K562 (cell line): ENCODE results near the gene DGAT2L6. TPM values are rescaled to one million over a fixed set of nuclear protein-coding genes. Genes with fewer than 3 reads are reported as not detected.
A peak's percentile ranks its signal among the peaks of the same experiment; 100 is the strongest.

Experiments
- ATAC-seq: fragments of 200-7000 bp; cut with Tn5 transposase; 3 replicates; pipeline ENCODE4 v1.9.1; 2020; ENCODE audit warnings: moderate library complexity
- BruUV-seq: library from RNA; stranded (reverse); fragments of 400-500 nt; replicated peaks from 2 replicates; lab custom pipeline; 2021; lab: Mats Ljungman, UMichigan
- CTCF ChIA-PET: fragments of 300-600 bp; formaldehyde crosslinking; extraction: SDS; loops from one replicate; lab custom pipeline; 2021; ENCODE audit warnings: low intra/inter-chr PET ratio; lab: Yijun Ruan, JAX
- POLR2A ChIA-PET: fragments of 300-600, 350-650 bp; sonication (Branson Sonifier 250); formaldehyde crosslinking; extraction: SDS; loops from one replicate; lab custom pipeline; 2021; ENCODE audit warnings: antibody characterized with exemption, inconsistent platforms; lab: Yijun Ruan, JAX
- DNase-seq, 4 experiments: peaks; one replicate each; pipeline versions ENCODE4 v3.0.0 to v3.0.0-alpha.2; 2011 to 2018; ENCODE audit warnings: low spot score in 3 of 4, mixed read lengths in 3 of 4; ENCODE audit errors: extremely low read depth in 1 of 4
- FAIRE-seq: peaks from 2 replicates; lab custom pipeline; 2011; peaks lifted over from hg19 to GRCh38; lab: Jason Lieb, UNC
- H2AFZ ChIP-seq: 2 replicates; pipeline ENCODE4 v1.6.0; 2011; ENCODE audit warnings: low read depth, low read length, control low read depth, inconsistent platforms
- H3K27ac ChIP-seq: fragments of 200-600 bp; 3 replicates; pipeline ENCODE4 v1.8.0; 2011; ENCODE audit warnings: low read depth, mild to moderate bottlenecking, control low read depth, inconsistent platforms, low read length, moderate library complexity, mixed read lengths; ENCODE audit errors: extremely low read depth
- H3K27me3 ChIP-seq, 2 experiments: fragments of 300-600 bp in 1 of 2; 2 replicates in 1 of 2; 3 replicates in 1 of 2; pipeline versions ENCODE4 v1.6.0 to v1.8.0; 2011; ENCODE audit warnings: inconsistent platforms in 2 of 2, low read length in 2 of 2, mild to moderate bottlenecking in 1 of 2, mixed read lengths in 1 of 2, moderate library complexity in 1 of 2; ENCODE audit not compliant: control insufficient read depth in 2 of 2, insufficient read depth in 2 of 2
- H3K36me3 ChIP-seq: fragments of 300-600 bp; 3 replicates; pipeline ENCODE4 v1.8.0; 2011; ENCODE audit warnings: mild to moderate bottlenecking, low read length, inconsistent platforms; ENCODE audit not compliant: control insufficient read depth, insufficient read depth
- H3K4me1 ChIP-seq, 2 experiments: fragments of 200-600 bp in 1 of 2; replicated peaks in 1 of 2; 2 replicates in 1 of 2; 3 replicates in 1 of 2; pipeline versions ENCODE4 v1.5.1 to v1.8.0; 2011; ENCODE audit warnings: inconsistent platforms in 2 of 2, low read length in 2 of 2, mild to moderate bottlenecking in 1 of 2, mixed read lengths in 1 of 2, moderate library complexity in 1 of 2; ENCODE audit not compliant: control insufficient read depth in 2 of 2, insufficient read depth in 2 of 2
- H3K4me2 ChIP-seq: 2 replicates; pipeline ENCODE4 v1.6.1; 2011; ENCODE audit warnings: low read length, control low read depth, inconsistent platforms, mixed read lengths; ENCODE audit not compliant: insufficient read depth
- H3K4me3 ChIP-seq: fragments of 200-600 bp; sonication (generic), shearing (Covaris generic); 2 replicates; pipeline ENCODE4 v1.5.1; 2016; ENCODE audit warnings: control low read depth, inconsistent platforms
- H3K79me2 ChIP-seq: fragments of 200-600 bp; 3 replicates; pipeline ENCODE4 v1.8.0; 2011; ENCODE audit warnings: low read length, inconsistent platforms; ENCODE audit not compliant: control insufficient read depth, insufficient read depth
- H3K9ac ChIP-seq, 2 experiments: 2 replicates each; pipeline versions ENCODE4 v1.6.0 to v1.6.1; 2011; ENCODE audit warnings: low read depth in 2 of 2, low read length in 2 of 2, control low read depth in 1 of 2, inconsistent platforms in 1 of 2, mild to moderate bottlenecking in 1 of 2, mixed read lengths in 1 of 2; ENCODE audit not compliant: insufficient read depth in 1 of 2
- H3K9me1 ChIP-seq: one replicate; pipeline ENCODE4 v1.6.0; 2011; ENCODE audit warnings: inconsistent platforms, mild to moderate bottlenecking, low read length, moderate library complexity; ENCODE audit not compliant: control insufficient read depth, insufficient read depth
- H3K9me3 ChIP-seq: replicated peaks from 2 replicates; pipeline ENCODE4 v1.5.1; 2011; ENCODE audit warnings: low read depth, low read length, inconsistent platforms; ENCODE audit not compliant: control insufficient read depth, insufficient read depth
- H4K20me1 ChIP-seq: replicated peaks from 2 replicates; pipeline ENCODE4 v1.6.1; 2011; ENCODE audit warnings: low read length, inconsistent platforms, mixed read lengths; ENCODE audit not compliant: control insufficient read depth, insufficient read depth
- ARID1B ChIP-seq: fragments of 450-650 bp; IDR thresholded peaks from 2 replicates; pipeline ENCODE4 v1.6.1; 2016; ENCODE audit warnings: antibody characterized with exemption, mild to moderate bottlenecking, inconsistent platforms
- ATF2 ChIP-seq: sonication (generic); formaldehyde crosslinking; IDR thresholded peaks from 2 replicates; pipeline ENCODE4 v1.8.1; 2022; ENCODE audit warnings: missing genetic modification reagents
- ATF7 ChIP-seq: fragments of 450-650 bp; IDR thresholded peaks from 2 replicates; pipeline ENCODE4 v1.7.1; 2014; ENCODE audit warnings: mild to moderate bottlenecking, moderate library complexity
- BRCA1 ChIP-seq, 2 experiments: fragments of 450-650 bp in 1 of 2; sonication (generic) in 1 of 2; formaldehyde crosslinking in 1 of 2; IDR thresholded peaks; 2 replicates each; pipeline versions ENCODE4 v1.5.0 to v1.6.1; 2017 to 2020; ENCODE audit warnings: mild to moderate bottlenecking in 1 of 2, missing genetic modification reagents in 1 of 2
- CBX1 ChIP-seq: sonication (generic); IDR thresholded peaks from 2 replicates; pipeline ENCODE4 v1.6.1; 2016; ENCODE audit warnings: antibody characterized with exemption, low read depth, mild to moderate bottlenecking
- DACH1 ChIP-seq: fragments of 450-650 bp; IDR thresholded peaks from 2 replicates; pipeline ENCODE4 v1.6.1; 2018; ENCODE audit not compliant: partially characterized antibody
- FOXA1 ChIP-seq: fragments of 450-650 bp; IDR thresholded peaks from 2 replicates; pipeline ENCODE4 v1.6.1; 2016; ENCODE audit warnings: mild to moderate bottlenecking, borderline replicate concordance
- GATA2 ChIP-seq: sonication (generic); formaldehyde crosslinking; IDR thresholded peaks from 2 replicates; pipeline ENCODE4 v1.4.0; 2020; ENCODE audit warnings: mild to moderate bottlenecking, missing genetic modification reagents
- HMG20A ChIP-seq: fragments of 450-650 bp; formaldehyde crosslinking; conservative IDR thresholded peaks from 2 replicates; pipeline ENCODE4 v1.4.0; 2020; ENCODE audit warnings: mild to moderate bottlenecking, mixed read lengths
- HNRNPK ChIP-seq: fragments of 200-400 bp; formaldehyde crosslinking; IDR thresholded peaks from one replicate; pipeline ENCODE4 v1.6.1; 2018; ENCODE audit warnings: mild to moderate bottlenecking, low read depth, low read length; ENCODE audit not compliant: poor library complexity, severe bottlenecking
- HNRNPLL ChIP-seq: fragments of 200-400 bp; formaldehyde crosslinking; IDR thresholded peaks from 2 replicates; pipeline ENCODE4 v1.6.1; 2017; ENCODE audit warnings: low read length, low read depth, mild to moderate bottlenecking; ENCODE audit not compliant: poor library complexity, severe bottlenecking
- KLF6 ChIP-seq: fragments of 250-450 bp; sonication (Bioruptor Pico); IDR thresholded peaks from 2 replicates; pipeline ENCODE4 v1.4.0; 2020; ENCODE audit warnings: mild to moderate bottlenecking, moderate library complexity, borderline replicate concordance
- L3MBTL2 ChIP-seq: fragments of 450-650 bp; IDR thresholded peaks from 2 replicates; pipeline ENCODE4 v1.6.1; 2016; ENCODE audit warnings: mild to moderate bottlenecking, moderate library complexity
- MEIS2 ChIP-seq: fragments of 450-650 bp; IDR thresholded peaks from 2 replicates; pipeline ENCODE4 v1.6.1; 2014; ENCODE audit warnings: mild to moderate bottlenecking; ENCODE audit not compliant: partially characterized antibody
- POU5F1 ChIP-seq: fragments of 150-350 bp; IDR thresholded peaks from 2 replicates; pipeline ENCODE4 v1.6.1; 2014; ENCODE audit warnings: borderline replicate concordance, low read length, low read depth, mild to moderate bottlenecking; ENCODE audit not compliant: partially characterized antibody
- PREB ChIP-seq: sonication (generic); formaldehyde crosslinking; IDR thresholded peaks from 2 replicates; pipeline ENCODE4 v1.8.1; 2023; ENCODE audit warnings: mild to moderate bottlenecking, missing genetic modification reagents
- PURB ChIP-seq: sonication (generic); formaldehyde crosslinking; IDR thresholded peaks from 2 replicates; pipeline ENCODE4 v1.9.0; 2021; ENCODE audit warnings: low read depth, mild to moderate bottlenecking, missing genetic modification reagents
- SRSF9 ChIP-seq: fragments of 200-400 bp; formaldehyde crosslinking; IDR thresholded peaks from 2 replicates; pipeline ENCODE4 v1.6.1; 2017; ENCODE audit warnings: low read depth, low read length, borderline replicate concordance
- ZBTB7A ChIP-seq: IDR thresholded peaks from 2 replicates; pipeline ENCODE4 v1.6.1; 2011; ENCODE audit warnings: low read depth, mild to moderate bottlenecking, low read length, moderate library complexity, borderline replicate concordance; ENCODE audit not compliant: control insufficient read depth
- ZNF274 ChIP-seq: IDR thresholded peaks from 2 replicates; pipeline ENCODE4 v1.6.1; 2011; ENCODE audit warnings: low read depth, mild to moderate bottlenecking, low read length, moderate library complexity, borderline replicate concordance
- ZNF3 ChIP-seq: fragments of 250-450 bp; sonication (Bioruptor Pico); IDR thresholded peaks from 2 replicates; pipeline ENCODE4 v1.5.0; 2021; ENCODE audit warnings: mild to moderate bottlenecking, moderate library complexity
- WGBS: fragments of 100-300 bp; shearing (Covaris generic); methylation state at CpG from one replicate; pipeline ENCODE4 v1.1.6; 2016; ENCODE audit warnings: low coverage, mixed read lengths; ENCODE audit not compliant: insufficient coverage; ENCODE audit errors: missing lambda C conversion rate; 5-methylcytosine and 5-hydroxymethylcytosine counted together
- in situ Hi-C: fragments of 300-500 bp; cut with MboI; formaldehyde crosslinking; loops from 4 replicates; pipeline ENCODE4 v1.15.0; 2018; ENCODE audit warnings: inconsistent platforms, mixed read lengths
- intact Hi-C: fragments of 100-400 bp; cut with micrococcal nuclease; formaldehyde crosslinking; loops from 2 replicates; pipeline ENCODE4 v1.14.2; 2022
- polyA plus RNA-seq, 8 experiments: library from polyadenylated mRNA; depleted of rRNA in 4 of 8; stranded (reverse) in 5 of 8; unstranded in 3 of 8; fragments of >200 nt; fragmentation: Nextera tagmentation in 2 of 8; fragmentation: Illumina TruSeq in 1 of 8; extraction: Ambion mirVana in 2 of 8; extraction: Trizol in 1 of 8; gene quantifications; 2 replicates each; pipeline versions ENCODE4 v1.2.1 to v1.2.3, GENCODE V29; 2011 to 2014; ENCODE audit warnings: inconsistent platforms in 1 of 8, missing spikeins in 1 of 8
- total RNA-seq, 7 experiments: library from RNA; depleted of rRNA in 6 of 7; stranded (reverse); fragments of >200 nt in 6 of 7; fragmentation: Illumina TruSeq in 2 of 7; extraction: Trizol in 2 of 7; gene quantifications; 2 replicates each; pipeline versions ENCODE4 v1.2.1 to v1.2.3, GENCODE V29; 2011 to 2021; ENCODE audit warnings: low replicate concordance in 1 of 7

Gene DGAT2L6
- total and polyA plus RNA-seq, 9 of the 15 experiments (the other 6 are each of a cell fraction or from before 2014, with no cell fraction given): not detected

- Histone ChIP-seq H3K27ac (no peak overlapping the region), H3K9ac (no peak overlapping the region), H3K4me3 (no peak overlapping the region), H3K9me1 (no peaks in the 10 kb centered on the region), H3K27me3 (0 out of 5 replicates have a peak, but pooled peaks cover 0 to 5% of the 10 kb centered on the region in 2 experiments), H2AFZ (no peak overlapping the region), H4K20me1 (no peaks in the 10 kb centered on the region), H3K36me3 (no peaks in the 10 kb centered on the region), H3K79me2 (no peaks in the 10 kb centered on the region), H3K4me2 (no peak overlapping the region), H3K9me3 (no peaks in the 10 kb centered on the region), H3K4me1 (peaks cover 0 to 4% of the 10 kb centered on the region in 2 experiments; a peak in 3 of 5 replicates)
- 0% methylated on average over 3 of the region's 5 CpGs for WGBS
- POLR2A ChIA-PET: no interaction called here
- peak; percentile 67 for FAIRE-seq
- ATAC-seq: peak; percentile 68
- CTCF ChIA-PET: no interaction called here
- in situ Hi-C loops: no loop called here
- no TSS peak for BruUV-seq
- peak; percentile 16 to 46 (median 35) for DNase-seq
- intact Hi-C loops: no loop called here
- no peak for TF ChIP-seq ZBTB7A
- peak; percentile 93 for TF ChIP-seq MEIS2
- TF ChIP-seq L3MBTL2: 0 out of 2 replicates have a peak, but pooled peaks have one; percentile 25
- no peak for TF ChIP-seq KLF6 (CRISPR knock-in tag)
- peak; percentile 65 for TF ChIP-seq GATA2
- TF ChIP-seq ARID1B: peak; percentile 73
- TF ChIP-seq DACH1: no peak
- no peak for TF ChIP-seq HMG20A (CRISPR knock-in tag)
- no peak for TF ChIP-seq ATF2 (CRISPR knock-in tag)
- TF ChIP-seq HNRNPLL: no peak
- TF ChIP-seq SRSF9: no peak
- TF ChIP-seq BRCA1 (IDR thresholded peaks at IDR 0.05): no peak
- TF ChIP-seq BRCA1 (CRISPR knock-in tag; IDR thresholded peaks at IDR 0.05): no peak
- no peak for TF ChIP-seq HNRNPK
- TF ChIP-seq PREB (CRISPR knock-in tag): no peak
- no peak for TF ChIP-seq PURB (CRISPR knock-in tag)
- no peak for TF ChIP-seq ZNF274
- TF ChIP-seq CBX1: no peak
- peak; percentile 87 for TF ChIP-seq FOXA1
- TF ChIP-seq ATF7: 0 out of 2 replicates have a peak, but pooled peaks have one; percentile 26
- TF ChIP-seq POU5F1: no peak
- no peak for TF ChIP-seq ZNF3
Observed at GRCh38 chrX:70219938-70220764, 42.9 kb downstream of the DGAT2L6 start.
